GM18517 (cell line): ENCODE data around the gene DMRTA2.
"Not testable (repeated sequence)": the region's sequence is repeated elsewhere in the genome, so short reads cannot be mapped to it uniquely, and the experiment has no call there.

Experiments used
- ATAC-seq: cut with Tn5 transposase; IDR thresholded peaks from one replicate; pipeline ENCODE4 v1.9.1; 2021; ENCODE audit warnings: mild to moderate bottlenecking, moderate library complexity; ENCODE audit not compliant: unreplicated experiment

Gene DMRTA2

DNA sequence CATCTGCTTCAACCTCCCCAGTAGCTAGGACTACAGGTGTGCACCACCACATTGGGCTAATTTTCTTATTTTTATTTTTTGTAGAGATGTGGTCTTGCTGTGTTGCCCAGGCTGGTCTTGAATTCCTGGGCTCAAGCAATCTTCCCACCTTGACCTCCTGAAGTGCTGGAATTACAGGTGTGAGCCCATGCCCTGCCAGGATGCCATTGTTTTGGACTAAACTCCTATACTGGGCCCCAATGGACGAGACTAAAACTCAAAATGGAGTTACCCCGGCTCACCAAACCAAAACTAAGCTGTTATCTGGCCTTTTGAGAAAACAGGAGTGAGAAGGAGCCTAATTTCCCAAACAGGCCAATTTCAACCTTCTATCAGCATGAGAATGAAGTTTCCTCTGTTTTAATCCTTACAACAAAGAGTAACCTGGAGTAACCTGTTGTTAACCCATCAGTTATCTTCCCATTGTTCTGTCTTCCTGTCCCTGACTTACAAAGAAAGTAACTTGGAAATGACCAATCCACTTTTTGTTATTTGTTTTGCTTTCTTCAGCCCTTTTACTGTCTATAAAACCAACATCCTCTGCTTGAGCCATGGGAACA lies 29.6 kb downstream of the DMRTA2 start:
- no peak for ATAC-seq

DNA sequence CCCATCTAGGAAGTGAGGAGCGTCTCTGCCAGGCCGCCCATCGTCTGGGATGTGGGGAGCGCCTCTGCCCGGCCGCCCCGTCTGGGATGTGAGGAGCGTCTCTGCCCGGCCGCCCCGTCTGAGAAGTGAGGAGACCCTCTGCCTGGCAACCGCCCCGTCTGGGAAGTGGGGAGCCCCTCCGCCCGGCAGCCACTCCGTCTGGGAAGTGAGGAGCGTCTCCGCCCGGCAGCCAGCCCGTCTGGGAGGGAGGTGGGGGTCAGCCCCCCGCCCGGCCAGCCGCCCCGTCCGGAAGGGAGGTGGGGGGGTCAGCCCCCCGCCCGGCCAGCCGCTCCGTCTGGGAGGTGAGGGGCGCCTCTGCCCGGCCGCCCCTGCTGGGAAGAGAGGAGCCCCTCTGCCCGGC lies 41.7 kb downstream of the DMRTA2 start:
- not testable (repeated sequence) for ATAC-seq

DNA sequence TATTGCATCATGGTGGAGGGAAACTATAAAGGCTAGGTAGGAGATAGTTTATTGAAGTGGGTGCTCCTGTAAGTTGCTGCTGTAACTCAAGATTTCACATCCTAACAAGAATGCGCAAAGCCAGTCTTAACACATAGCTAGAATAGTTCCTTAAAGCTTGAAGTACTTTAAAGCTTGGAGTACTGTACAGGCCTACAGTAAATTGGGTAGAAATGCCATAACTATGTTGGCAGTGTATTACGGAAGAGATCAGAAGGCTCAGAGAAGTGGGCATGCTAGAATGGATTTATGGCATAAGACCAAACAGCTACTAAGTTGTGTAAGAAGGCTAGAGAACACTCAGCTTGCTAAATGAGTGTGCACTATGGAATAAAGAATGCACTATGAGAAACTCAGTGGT lies 44.5 kb downstream of the DMRTA2 start:
- no peak for ATAC-seq

DNA sequence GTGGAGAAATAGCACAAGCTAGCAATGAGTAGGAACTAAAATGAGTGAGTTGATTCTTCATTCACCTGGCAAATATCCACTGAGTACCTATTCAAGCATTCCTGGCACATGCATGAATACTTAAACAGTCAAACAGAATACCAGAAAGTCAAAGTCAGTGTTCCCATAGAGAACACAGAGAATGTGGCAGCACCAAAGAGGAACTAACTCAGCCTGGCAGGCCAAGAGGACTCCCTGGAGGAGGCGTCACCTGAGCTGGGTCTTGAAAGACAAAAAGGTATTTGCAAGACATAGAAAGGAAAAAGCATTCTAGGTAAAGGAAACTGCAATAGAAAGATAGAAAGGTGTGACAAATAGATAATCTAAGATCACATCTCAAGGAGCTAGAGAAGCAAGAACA lies 49.7 kb downstream of the DMRTA2 start:
- no peak for ATAC-seq

DNA sequence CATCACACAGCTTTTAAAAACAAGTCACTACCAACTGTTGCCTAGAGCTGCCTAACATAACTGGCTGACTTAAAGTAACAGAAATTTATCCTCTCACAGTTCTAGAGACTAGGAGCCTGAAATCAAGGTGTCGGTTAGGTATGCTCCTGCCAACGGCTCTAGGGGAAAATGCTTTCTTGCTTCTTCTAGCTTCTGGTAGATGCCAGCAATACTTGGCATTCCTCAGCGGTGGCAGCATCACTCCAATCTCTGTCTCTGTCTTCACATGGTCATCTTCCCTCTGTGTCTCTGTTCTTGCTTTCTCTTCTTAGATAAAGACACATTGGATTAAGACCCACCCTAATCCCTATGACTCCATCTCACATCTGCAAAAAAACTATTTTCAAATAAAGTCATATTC lies 51.5 kb downstream of the DMRTA2 start:
- ATAC-seq: no peak

DNA sequence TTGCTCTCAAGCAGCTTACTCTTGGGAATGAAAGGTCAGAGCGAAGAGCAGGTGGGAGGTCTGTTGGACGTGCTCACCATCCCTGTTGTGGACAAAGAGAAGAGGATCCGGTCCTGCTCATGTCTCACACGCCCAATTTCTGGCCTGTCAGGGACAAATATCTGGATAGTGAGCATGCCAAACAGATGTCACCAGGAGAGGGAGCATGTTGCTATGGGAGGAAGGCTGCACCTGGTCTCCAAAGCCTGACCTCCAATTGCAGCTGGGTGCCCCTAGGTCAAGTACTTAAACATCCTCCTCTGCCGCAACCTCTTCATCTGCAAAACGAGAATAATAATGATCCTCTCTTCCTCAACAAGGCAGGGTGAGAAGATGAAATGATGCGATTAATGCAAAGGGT lies 53.4 kb downstream of the DMRTA2 start:
- no peak for ATAC-seq

DNA sequence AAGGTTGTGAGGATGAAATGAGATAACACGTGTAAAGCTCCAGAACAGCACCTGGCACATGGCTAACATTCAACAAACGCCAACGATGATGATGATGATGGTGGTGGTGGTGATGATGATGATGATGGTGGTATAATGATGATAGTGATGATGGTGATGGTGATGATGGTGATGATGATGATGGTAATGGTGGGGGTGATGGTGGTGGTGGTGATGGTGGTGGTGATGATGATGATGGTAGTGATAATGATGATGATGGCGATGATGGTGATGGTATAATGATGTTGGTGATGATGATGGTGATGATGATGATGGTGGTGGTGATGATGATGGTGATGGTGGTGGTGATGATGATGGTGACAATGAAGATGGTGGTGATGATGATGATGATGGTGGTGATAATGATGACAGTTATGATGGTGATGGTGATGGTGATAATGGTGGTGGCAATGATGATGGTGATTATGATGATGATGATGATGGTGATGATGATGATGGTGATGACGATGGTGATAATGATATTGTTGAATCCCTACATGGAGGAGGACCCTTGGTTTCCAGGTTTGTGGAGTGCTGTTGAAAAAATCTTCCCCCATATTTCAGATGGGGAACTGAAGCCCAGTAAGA lies 54.1 kb downstream of the DMRTA2 start:
- ATAC-seq: no peak

DNA sequence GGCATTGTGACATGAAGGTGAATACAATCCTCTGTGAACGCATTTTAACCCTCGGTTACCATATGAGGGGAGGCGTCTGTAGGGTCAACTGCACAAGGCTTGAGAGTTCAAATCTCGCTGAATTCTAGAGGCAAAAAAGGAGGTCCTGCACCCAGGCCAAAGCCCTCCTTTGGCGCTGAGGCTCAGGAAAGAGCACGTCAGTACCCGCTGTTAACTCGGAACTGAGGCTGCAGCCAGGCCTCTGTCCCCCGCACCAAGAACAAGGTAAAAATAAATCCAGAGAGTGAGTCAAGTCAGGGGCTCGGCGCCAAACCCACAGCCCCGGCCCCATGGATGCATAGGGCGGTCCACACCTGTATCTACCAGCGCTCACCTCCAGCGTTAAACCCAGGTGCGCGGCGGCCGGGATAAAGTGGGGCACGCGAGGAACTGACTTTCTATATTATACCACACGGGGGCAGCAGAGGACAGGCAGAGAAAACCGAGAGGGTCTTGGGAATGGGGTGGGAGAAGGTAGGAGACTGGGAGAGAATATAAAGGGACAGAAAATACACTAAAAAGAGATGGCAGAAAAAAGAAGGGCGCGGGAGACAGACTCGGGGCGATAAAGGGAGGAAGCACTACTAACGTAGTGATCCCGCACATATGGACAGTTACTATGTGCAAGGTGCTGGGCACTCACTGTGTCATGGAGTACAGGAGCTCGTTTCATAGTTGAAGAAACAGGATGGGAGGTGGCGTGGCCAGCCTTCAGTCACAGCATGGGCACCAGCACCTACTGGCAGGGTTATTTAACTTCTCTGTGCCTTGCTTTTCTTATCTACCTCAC lies 54.9 kb downstream of the DMRTA2 start:
- no peak for ATAC-seq
